ENCODE results near the gene IGSF1. TPM values are rescaled to one million over a fixed set of nuclear protein-coding genes. Genes with fewer than 3 reads are reported as not detected.

Gene IGSF1
- total RNA-seq, 4 donors from 2014 or later = not detected

GRCh38 chrX:131239057-131239456 is 50.0 kb downstream of the IGSF1 start:
- no peaks in the 10 kb centered on the region for H3K36me3 ChIP-seq
- TF ChIP-seq, protein P1, sequence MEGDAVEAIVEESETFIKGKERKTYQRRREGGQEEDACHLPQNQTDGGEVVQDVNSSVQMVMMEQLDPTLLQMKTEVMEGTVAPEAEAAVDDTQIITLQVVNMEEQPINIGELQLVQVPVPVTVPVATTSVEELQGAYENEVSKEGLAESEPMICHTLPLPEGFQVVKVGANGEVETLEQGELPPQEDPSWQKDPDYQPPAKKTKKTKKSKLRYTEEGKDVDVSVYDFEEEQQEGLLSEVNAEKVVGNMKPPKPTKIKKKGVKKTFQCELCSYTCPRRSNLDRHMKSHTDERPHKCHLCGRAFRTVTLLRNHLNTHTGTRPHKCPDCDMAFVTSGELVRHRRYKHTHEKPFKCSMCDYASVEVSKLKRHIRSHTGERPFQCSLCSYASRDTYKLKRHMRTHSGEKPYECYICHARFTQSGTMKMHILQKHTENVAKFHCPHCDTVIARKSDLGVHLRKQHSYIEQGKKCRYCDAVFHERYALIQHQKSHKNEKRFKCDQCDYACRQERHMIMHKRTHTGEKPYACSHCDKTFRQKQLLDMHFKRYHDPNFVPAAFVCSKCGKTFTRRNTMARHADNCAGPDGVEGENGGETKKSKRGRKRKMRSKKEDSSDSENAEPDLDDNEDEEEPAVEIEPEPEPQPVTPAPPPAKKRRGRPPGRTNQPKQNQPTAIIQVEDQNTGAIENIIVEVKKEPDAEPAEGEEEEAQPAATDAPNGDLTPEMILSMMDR (IDR thresholded peaks at IDR 0.05) = no peak
- no peak for TF ChIP-seq POLR2A (IDR thresholded peaks at IDR 0.05)
- H3K9me3 ChIP-seq = no peaks in the 10 kb centered on the region
- no peaks in the 10 kb centered on the region for H3K27me3 ChIP-seq
- H3K4me3 ChIP-seq = no peak overlapping the region
- no peak overlapping the region for H3K27ac ChIP-seq
- no peaks in the 10 kb centered on the region for H3K4me1 ChIP-seq
- no peak for DNase-seq

DNA sequence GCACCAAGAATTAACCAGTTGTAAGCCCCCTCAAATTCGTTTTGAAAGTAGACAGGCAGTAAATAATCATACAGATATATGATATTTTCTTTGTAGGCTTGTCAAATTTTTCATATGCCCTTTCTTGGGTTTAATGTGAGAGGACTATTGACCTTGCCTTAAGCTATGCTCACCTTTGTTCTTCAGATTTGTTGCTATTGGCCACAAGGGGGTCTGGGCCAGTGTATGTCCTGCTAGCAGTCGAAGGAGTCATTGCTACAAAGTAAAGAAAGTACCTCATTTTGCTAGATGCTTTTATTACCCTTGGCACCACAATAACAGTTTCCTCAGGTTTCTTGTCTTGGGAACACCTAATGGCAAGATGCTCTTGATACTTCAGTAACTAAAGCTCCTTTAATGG is 51.7 kb downstream of the IGSF1 start:
- no peaks in the 10 kb centered on the region for H3K27me3 ChIP-seq
- no peaks in the 10 kb centered on the region for H3K4me1 ChIP-seq
- H3K27ac ChIP-seq = no peak overlapping the region
- no peaks in the 10 kb centered on the region for H3K9me3 ChIP-seq
- H3K36me3 ChIP-seq = no peaks in the 10 kb centered on the region
- no peak for DNase-seq
- TF ChIP-seq, protein P1 (IDR thresholded peaks at IDR 0.05) = no peak
- H3K4me3 ChIP-seq = no peak overlapping the region

GRCh38 chrX:131235768-131236545 is 53.1 kb downstream of the IGSF1 start:
- no peak for TF ChIP-seq POLR2A (IDR thresholded peaks at IDR 0.05)
- TF ChIP-seq, protein P1 (IDR thresholded peaks at IDR 0.05) = no peak
- no peak overlapping the region for H3K27ac ChIP-seq
- no peaks in the 10 kb centered on the region for H3K27me3 ChIP-seq
- no peaks in the 10 kb centered on the region for H3K4me1 ChIP-seq
- H3K9me3 ChIP-seq = no peaks in the 10 kb centered on the region
- H3K4me3 ChIP-seq = no peak overlapping the region
- no peaks in the 10 kb centered on the region for H3K36me3 ChIP-seq
- no peak for DNase-seq

DNA sequence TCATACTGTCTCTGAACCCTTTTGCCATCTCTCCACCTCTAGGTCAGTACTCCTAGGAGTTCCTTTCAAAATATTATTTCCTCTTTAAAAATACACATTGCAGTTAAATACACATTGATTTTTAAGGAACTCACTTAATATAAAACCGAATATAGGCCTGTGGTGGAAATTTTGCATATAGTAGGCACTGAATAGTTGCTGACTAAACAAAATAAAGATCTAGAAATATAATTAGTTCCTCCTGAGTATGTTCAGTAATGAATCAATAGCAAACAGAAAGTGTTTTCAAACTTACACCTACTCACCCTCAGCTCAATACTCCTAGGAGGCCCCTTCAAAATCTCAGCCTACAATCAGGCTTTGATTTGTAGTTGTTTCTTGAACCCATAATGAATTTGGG is 61.5 kb downstream of the IGSF1 start:
- H3K9me3 ChIP-seq = no peaks in the 10 kb centered on the region

DNA sequence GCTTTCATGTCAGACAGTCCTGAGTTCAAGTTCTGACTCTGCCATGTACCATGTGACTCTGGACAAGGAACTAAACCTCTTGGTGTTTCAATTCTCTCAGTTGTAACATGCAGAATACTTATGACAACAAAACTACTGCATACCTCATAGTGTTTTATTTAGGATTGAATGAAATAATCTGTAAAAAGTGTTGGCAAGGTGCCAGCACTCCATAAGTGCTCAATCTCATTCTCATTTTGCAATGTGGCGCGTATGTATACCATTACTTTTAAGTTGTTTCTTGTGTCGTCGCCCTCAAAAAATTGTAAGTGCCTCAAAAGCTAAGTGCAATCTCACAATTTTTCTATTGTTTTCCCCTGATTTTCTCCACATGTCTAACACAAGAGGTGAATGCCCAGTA is 62.5 kb downstream of the IGSF1 start:
- no peaks in the 10 kb centered on the region for H3K27me3 ChIP-seq
- H3K27ac ChIP-seq = no peak overlapping the region
- H3K36me3 ChIP-seq = no peaks in the 10 kb centered on the region
- H3K4me3 ChIP-seq = no peak overlapping the region
- TF ChIP-seq, protein P1 (IDR thresholded peaks at IDR 0.05) = no peak
- TF ChIP-seq POLR2A (IDR thresholded peaks at IDR 0.05) = no peak
- DNase-seq = no peak
- H3K9me3 ChIP-seq = no peaks in the 10 kb centered on the region
- no peaks in the 10 kb centered on the region for H3K4me1 ChIP-seq

More for the DNA sequence above, 61.5 kb downstream of the IGSF1 start:
- no peak for DNase-seq
- Histone ChIP-seq H3K4me1 (no peaks in the 10 kb centered on the region), H3K27ac (no peak overlapping the region), H3K4me3 (no peak overlapping the region), H3K36me3 (no peaks in the 10 kb centered on the region), H3K27me3 (no peaks in the 10 kb centered on the region)
- TF ChIP-seq, protein P1 (IDR thresholded peaks at IDR 0.05) = no peak
- TF ChIP-seq POLR2A (IDR thresholded peaks at IDR 0.05) = no peak

Measured in Peyer's patch (tissue), 4 donors.